Cortex of kidney (tissue), 1 donor: ENCODE results near the gene RGS1.

Source experiments
- DNase-seq: peaks from one replicate; lab custom pipeline; 2025; lab: John Stamatoyannopoulos, UW

RGS1 gene

GRCh38 chr1:192581131-192581927 is 5.8 kb downstream of the RGS1 start:
- no peak for DNase-seq

DNA sequence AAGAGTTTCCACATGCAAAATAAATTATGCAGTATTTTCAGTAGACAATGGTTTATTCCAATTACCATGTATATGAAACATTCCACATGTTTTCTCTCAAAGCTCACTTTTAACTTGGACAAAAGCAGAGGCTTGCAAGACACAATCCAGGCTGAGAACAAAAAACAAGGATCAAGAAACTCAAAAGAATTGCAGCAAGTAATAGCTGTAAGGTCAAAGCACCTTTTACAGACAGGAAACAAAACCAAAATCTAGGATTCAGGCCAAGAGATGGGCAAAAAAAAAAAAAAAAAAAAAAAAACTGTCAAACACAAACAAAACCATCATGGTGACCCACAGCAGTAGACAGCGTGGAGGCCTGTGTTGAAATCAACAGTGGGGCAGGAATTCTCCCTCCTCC is 9.3 kb downstream of the RGS1 start:
- DNase-seq = no peak

- no peak for DNase-seq
Measured at GRCh38 chr1:192587386-192588266, 12.1 kb downstream of the RGS1 start.

GRCh38 chr1:192588546-192588945 is 13.0 kb downstream of the RGS1 start:
- DNase-seq = no peak

DNA sequence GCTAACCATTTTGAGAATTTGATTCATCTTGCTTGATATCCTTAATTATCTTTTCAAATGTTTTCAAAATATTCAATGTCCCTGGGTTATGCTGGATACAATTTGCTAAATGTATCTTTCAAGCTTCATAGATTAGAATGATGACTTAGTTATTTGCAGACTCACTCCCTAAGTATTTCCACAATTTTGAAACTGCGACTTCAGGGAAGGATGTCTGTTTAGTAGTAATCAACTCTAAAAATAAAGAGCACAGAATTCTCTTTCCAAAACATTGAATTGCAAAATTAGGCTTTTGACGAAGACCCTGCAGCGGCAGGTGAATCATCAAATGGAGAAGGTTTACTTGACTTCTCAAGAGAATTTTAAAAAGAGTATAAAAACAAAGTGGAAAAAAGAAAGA is 14.2 kb downstream of the RGS1 start:
- no peak for DNase-seq

DNA sequence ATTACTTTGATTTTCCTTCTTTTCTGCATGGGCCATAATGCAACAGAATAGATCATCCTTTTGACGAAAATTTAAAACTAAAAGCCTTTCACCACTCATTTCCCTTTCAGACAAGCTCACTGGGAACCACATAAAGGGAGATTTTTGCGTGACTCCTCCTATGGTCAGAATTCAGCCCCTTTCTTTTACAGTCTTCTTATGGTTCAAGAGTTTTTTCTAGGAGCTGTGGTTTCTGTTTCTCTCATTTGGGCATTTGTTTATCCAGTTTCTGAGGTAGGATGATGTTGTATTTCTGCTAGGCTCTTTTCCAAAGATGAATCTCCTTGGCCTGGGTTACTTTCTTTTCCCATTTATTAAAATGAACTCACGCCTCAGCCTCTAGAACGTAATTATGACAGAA is 16.9 kb downstream of the RGS1 start:
- no peak for DNase-seq

DNA sequence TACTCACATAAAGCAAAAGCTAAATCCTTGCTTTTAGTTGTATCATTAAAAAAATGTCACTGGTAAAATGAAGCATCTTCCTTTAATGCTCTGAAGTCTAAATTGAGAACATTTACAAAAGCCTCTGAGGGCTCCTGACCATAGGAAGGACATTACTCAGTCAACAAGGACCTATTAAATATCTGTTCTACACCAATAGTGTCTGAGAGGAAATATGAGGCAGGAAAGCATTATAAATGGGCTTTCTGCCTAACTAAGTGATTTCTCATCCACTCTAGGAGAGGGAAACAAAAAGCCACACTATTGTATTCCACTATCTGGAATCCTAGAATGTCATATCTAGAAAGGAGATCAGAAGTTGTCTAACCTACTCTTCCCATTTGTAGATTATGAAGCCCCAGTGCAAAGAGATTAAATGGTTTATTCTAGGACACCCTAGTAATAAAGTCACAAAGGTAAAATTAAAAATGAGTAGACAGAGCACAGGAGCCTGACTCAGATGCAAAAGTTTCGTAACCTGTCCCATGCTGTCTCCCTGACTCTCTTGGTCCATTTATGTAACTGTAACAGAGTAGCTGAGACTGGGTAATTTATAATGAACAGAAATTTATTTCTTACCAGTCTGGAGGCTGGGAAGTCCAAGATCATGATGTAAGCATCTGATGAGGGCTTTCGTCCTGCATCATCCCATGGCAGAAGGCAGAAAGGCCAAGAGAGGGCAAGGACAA is 17.6 kb downstream of the RGS1 start:
- DNase-seq = no peak

DNA sequence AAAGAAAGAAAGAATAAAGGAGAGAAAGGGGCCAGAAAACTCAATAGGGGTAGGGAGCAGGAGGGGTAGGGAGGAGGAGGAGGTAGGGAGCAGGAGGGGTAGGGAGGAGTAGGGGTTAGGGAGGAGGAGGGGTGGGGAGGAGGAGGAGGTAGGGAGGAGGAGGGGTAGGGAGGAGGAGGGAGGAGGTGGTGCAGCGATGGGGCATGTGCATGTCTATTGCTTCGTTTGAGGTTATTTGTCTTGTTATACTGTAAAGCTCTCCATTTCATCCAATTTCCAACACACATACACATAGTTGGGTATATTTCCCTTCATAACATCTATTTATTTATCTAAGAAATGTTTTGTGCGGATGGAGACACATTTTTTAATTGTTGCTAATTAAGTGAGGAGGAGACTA is 19.7 kb downstream of the RGS1 start:
- DNase-seq = no peak

DNA sequence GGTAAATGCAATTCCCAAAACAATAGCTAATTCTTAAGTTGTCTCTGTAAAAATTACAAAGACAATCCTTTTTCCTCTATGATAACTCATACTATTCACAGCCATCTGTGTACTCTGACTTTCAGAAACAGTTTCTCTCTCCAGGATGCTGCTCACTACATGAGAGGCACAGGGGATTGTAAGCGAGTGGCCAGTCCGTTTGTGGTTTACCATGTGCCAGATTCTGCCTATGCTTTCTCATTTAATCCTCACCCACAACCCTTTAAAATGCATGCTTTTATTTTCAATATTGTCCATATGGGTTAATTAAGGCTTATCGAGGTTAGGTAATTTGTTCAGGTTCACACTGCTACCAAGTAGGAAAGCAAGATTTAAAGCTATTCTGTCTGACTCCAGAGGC is 23.0 kb downstream of the RGS1 start:
- no peak for DNase-seq

- DNase-seq = no peak
Measured at GRCh38 chr1:192600275-192600674, 24.7 kb downstream of the RGS1 start.

GRCh38 chr1:192601143-192601542 is 25.6 kb downstream of the RGS1 start:
- DNase-seq = no peak

- no peak for DNase-seq
Measured at GRCh38 chr1:192601567-192601966, 26.0 kb downstream of the RGS1 start.

DNA sequence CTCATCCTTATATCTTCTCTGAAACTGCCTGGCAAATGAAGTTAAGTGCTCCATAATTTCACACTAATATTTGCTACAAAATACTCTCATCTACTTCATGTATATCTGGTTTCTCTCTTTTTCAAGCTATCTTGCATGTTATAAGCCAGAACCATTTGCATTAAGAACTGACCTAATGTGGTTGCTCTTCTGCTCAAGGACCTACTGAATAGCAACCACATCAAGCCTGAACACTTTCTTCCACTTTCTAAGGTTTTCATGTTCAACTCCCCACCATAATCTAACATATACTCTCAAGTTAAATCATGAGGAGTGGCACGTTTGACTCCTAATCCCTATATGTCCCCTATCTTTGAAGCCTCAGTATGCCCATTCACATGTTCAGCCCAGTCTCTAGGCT is 27.2 kb downstream of the RGS1 start:
- no peak for DNase-seq

DNA sequence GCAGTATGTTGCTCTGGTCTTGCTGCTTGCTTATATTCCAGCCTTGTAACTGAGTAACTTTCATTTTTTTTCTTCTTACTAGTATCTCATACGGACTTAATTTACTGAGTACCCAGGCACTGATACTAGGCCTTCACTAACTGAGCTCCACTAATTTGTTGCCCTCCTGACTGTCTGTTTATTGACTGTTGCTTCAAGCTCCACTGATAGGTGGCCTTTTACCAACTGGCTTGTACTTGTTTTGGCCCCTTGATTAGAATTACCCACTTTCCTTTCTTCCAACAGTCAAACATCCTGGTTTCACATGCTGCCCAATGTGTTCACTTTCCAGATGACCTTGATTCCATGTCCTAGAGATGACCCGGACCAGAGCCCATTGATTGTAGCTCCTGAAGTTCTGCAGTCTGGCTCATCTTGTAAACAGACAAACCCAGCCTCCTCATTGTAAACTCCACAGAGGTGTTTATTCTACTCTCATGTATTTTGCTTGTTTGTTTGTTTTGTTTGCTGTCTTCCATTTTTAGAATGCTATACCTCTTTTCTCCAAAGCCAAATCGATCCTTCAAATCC is 27.7 kb downstream of the RGS1 start:
- DNase-seq = no peak

GRCh38 chr1:192604979-192605620 is 29.5 kb downstream of the RGS1 start:
- DNase-seq = no peak

- DNase-seq = no peak
Measured at GRCh38 chr1:192608671-192609070, 33.1 kb downstream of the RGS1 start.

DNA sequence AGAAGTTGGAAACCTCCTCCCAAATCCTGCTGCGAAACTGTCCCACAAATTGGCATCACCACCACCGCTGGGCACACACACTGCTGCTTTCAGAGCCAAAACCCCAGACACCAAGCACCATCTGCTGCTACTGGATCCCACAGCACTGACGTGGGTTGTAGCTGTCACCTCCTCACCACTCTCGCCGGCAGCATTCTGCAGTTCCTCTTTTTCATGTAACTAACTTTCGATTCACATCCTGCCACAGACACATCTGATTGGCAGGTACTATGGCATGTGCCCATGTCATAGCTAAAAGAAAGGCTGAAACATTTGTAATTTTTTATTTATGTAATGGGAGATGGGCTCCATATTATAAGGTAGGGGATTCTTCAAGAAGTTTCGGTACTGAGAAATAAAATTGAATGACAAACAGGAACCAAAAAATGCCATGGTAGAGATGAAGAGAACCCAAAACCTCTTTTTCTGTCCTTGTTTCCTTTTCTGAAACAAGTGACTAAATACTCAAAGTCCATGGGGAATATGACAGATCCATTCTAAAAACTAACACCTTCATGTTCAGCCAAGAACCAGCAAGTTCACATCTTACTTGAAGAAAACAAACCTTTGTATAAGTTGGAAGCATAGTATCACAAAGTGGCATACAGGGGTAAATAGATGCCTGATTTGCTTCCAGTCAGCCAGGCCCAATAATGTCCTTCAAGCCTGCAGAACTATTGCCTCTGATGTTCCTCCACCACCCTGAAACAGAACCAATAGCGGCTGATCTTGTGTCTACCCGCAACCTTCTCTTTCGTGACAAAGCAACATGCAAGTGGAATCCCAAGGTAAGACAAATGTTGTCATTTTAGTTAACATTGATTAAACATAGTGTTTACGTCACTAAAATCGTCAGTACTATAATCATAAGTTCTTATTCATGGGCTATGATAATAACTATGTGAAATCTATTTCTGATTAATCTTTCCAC is 33.8 kb downstream of the RGS1 start:
- DNase-seq = no peak

GRCh38 chr1:192610112-192610889 is 34.7 kb downstream of the RGS1 start:
- no peak for DNase-seq

GRCh38 chr1:192615055-192615454 is 39.5 kb downstream of the RGS1 start:
- no peak for DNase-seq
